HG03378 (cell line): ENCODE results near the gene NLRC5.

ENCODE experiments used
- ATAC-seq: cut with Tn5 transposase; IDR thresholded peaks from one replicate; pipeline ENCODE4 v1.9.1; 2021; ENCODE audit warnings: mild to moderate bottlenecking, moderate library complexity; ENCODE audit not compliant: unreplicated experiment

The NLRC5 gene

GRCh38 chr16:57123974-57124674, 134.8 kb downstream of the NLRC5 start:
- ATAC-seq: no peak

DNA sequence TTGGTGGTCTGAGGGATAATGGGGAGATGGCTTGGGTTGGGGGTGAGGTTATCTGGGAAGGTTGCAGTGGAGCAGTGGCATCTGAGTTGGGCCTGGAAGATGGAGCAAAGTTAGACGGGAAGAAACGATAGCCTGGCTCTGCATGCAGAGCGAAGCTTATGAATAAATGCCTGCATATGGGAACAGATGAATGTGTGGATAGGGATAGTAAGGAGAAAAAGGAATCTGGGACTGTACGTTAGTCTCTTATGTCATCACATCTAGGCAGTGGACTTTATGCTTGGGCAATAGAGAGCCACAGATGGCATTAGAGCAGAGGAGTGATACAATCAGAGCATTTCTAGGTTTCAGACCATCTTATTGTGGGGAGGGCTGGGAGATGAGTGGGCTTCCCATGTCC, 136.0 kb downstream of the NLRC5 start:
- ATAC-seq: no peak

GRCh38 chr16:57125969-57126368, 136.6 kb downstream of the NLRC5 start:
- no peak for ATAC-seq

DNA sequence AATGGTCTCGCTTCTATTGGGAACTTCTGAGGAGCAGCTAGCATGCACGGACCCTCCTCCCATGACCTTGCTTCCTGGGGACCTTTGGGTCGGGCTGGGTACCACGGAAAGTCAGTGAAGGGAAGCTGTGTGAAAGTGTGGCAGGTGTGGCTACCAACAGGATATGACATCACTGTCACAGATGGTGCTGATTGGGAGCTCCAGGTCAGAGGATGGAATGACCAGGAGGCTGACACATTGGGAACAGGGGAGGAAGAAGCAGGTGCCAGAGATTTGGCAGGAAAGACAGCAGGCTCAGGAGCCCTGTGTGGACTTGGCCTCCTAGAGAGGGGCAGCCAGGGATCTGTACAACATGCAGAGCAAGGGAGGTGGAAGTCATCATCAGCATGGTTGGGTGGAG, 137.1 kb downstream of the NLRC5 start:
- ATAC-seq: no peak

DNA sequence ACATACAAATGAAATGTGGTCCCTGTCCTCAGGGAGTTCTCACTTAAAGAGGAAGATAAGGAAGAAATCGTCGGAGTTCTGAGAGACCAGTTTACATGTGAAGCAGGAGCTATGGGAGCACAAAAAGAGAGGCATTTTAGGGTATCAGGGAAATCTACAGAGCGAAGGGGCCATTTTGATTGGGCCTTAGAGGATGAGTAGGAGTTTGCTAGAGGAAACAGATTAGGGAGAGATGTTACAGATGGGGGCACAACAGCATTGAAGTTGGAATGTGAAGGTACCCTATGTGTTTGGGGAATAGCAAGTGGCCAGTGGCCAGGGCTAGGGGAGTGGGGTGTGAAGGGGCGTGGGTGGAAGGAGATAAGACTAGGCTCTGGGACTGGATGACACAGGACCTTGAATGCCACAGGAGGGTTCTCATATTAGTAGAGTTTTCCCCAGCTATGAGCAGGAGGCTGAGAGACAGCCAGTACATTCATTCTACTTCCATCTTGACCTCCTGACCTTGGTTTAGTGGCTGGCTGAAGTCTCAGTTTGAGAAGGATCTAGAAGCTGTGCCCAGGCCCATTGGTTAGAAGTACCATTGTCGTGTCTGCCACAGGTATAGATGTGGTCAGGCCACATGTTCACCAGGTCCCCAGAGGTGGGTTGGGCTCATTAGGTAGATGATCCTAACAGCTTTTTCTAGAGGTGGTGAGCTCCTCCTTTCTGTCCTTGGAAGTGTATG, 137.8 kb downstream of the NLRC5 start:
- peak; percentile 62 for ATAC-seq

GRCh38 chr16:57127836-57128235, 138.5 kb downstream of the NLRC5 start:
- ATAC-seq: no peak

- no peak for ATAC-seq
Measured at GRCh38 chr16:57128771-57129389, 139.5 kb downstream of the NLRC5 start.

- no peak for ATAC-seq
Measured at GRCh38 chr16:57130950-57131321, 141.6 kb downstream of the NLRC5 start.

DNA sequence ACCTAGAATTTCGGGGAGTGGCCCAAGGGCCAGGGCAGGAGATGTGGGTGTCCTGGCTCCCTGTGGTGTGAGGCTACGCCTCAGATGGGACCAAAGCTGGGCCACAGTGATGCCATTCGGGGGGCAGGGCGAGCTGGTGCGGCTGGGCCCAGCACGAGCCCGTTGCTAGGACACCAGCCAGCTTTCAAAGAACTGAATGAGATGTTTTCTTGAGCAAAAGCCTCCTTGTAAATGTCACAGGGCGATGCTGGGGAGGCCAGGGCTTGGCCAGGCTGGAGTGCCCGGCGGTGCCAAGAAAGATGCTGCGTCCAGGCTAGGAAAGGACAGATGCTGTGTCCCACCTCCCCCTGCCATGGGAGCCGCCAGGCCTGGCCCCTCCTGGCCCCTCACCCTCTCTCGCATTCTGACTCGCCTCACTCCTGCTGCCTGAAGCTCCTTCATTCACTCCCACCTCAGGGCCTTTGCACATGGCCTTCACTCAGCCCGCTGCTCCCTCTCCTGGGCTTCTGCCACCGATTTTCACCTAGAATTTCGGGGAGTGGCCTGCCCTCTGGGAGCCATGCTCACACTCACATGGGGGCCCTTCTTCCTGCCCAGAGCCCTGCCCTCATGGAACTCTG, 142.1 kb downstream of the NLRC5 start:
- no peak for ATAC-seq

DNA sequence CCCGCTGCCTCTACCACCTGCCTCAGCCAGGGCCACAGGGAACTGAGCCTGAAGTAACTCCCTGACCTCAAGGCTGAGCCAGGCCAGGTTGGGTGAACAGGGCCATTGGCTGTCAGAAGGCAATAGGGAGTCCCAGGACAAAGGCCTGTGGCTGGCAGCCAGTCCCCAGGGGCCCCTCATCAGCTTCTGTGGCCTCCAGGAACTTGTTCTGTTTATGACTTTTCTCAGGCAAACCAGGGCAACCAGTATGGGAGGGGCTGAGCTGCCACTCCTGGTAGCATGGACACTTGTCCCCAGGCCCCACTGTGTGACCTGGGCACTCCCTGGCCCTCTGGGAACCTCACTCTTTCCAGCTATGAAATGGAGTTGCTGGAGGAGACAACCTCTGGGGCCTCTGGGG, 143.1 kb downstream of the NLRC5 start:
- ATAC-seq: no peak

DNA sequence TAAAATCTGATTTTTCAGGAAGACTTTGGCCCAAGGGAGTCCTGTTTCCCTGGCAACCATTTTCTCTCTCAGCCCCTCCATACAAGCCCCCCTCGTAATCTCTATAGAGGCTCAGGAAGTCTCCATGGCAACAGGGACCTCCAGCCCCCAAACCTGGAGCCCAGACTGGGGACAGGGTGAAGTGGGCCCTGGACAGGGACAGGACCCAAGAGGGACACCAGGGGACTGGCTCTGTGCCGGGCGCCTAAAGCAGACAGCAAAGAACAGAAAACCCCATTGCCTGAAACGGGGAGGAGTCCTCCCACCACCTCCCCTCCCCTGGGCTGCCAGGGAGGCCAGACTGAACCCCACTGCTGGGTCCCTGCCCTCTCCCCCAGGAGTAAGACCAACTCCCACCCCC, 143.7 kb downstream of the NLRC5 start:
- ATAC-seq: no peak
